Measurements from ENCODE around the gene CPN2. TPM values are rescaled to one million over a fixed set of nuclear protein-coding genes. Genes with fewer than 3 reads are reported as not detected.
A peak's percentile ranks its signal among the peaks of the same experiment; 100 is the strongest.

Gene CPN2
- total RNA-seq, 8 experiments from 2014 or later: 0.08 to 0.47 (median 0.15) TPM; not detected in 3

- peaks cover 24 to 27% of the 10 kb centered on the region in 2 donors for H3K4me1 ChIP-seq (replicated peaks in 1 of 2)
- H3K4me3 ChIP-seq: no peak overlapping the region
- WGBS, 10 experiments: 6 to 50% (median 35%) methylated on average over 2 to 9 of the region's 16 CpGs; no CpG with 5 or more reads in 4 of the 10 experiments
- in situ Hi-C loops (cut with MboI; ENCODE audit: low pct_unique_long_range_greater_than_20kb in 2 of 9, low sequenced_read_pairs in 9 of 9, unreplicated experiment in 9 of 9): loop anchor here in 8 of 9 experiments (10.0 to 25.0 kb wide), 8 partner anchors 168 to 651 kb away; partner anchors contain the start of gene HES1 (in 2 of the 8)
- no peak overlapping the region for H3K27ac ChIP-seq
- peak in 6 of 8 experiments; percentile 10 to 84 (median 76) for ATAC-seq (replicated peaks in 6 of 8)
These were observed 38.3 kb downstream of the CPN2 start for GRCh38 chr3:194312743-194313281.

- Histone ChIP-seq H3K4me1 (replicated peaks in 1 of 2) (peaks cover 24 to 27% of the 10 kb centered on the region in 2 donors), H3K27ac (no peak overlapping the region), H3K4me3 (no peak overlapping the region)
- in situ Hi-C loops (cut with MboI; ENCODE audit: low pct_unique_long_range_greater_than_20kb in 2 of 9, low sequenced_read_pairs in 9 of 9, unreplicated experiment in 9 of 9): loop anchor here in 8 of 9 experiments (10.0 to 25.0 kb wide), 8 partner anchors 167 to 650 kb away; partner anchors contain the start of gene HES1 (in 2 of the 8)
- WGBS, 10 experiments: 23 to 94% (median 68%) methylated on average over 1 to 6 of the region's 7 CpGs; no CpG with 5 or more reads in 2 of the 10 experiments
- ATAC-seq (replicated peaks in 6 of 8): no peak
These were observed 38.9 kb downstream of the CPN2 start for GRCh38 chr3:194312186-194312742.

GRCh38 chr3:194311000-194311399 lies 40.1 kb downstream of the CPN2 start:
- WGBS, 10 experiments: 82 to 100% (median 100%) methylated on average over 2 of the region's 2 CpGs; no CpG with 5 or more reads in 1 of the 10 experiments
- Histone ChIP-seq H3K4me3 (no peak overlapping the region), H3K4me1 (replicated peaks in 1 of 2) (peaks cover 32 to 38% of the 10 kb centered on the region in 2 donors), H3K27ac (no peak overlapping the region)
- in situ Hi-C loops (cut with MboI; ENCODE audit: low pct_unique_long_range_greater_than_20kb in 2 of 9, low sequenced_read_pairs in 9 of 9, unreplicated experiment in 9 of 9): loop anchor here in 8 of 9 experiments (10.0 to 25.0 kb wide), 8 partner anchors 166 to 649 kb away; partner anchors contain the start of gene HES1 (in 2 of the 8)
- no peak for ATAC-seq (replicated peaks in 6 of 8)

- Histone ChIP-seq H3K27ac (no peak overlapping the region), H3K4me3 (no peak overlapping the region), H3K4me1 (replicated peaks in 1 of 2) (peaks cover 36 to 42% of the 10 kb centered on the region in 2 donors)
- WGBS, 10 experiments: 0 to 100% (median 87%) methylated on average over 1 to 6 of the region's 11 CpGs; no CpG with 5 or more reads in 2 of the 10 experiments
- no peak for ATAC-seq (replicated peaks in 6 of 8)
- in situ Hi-C loops (cut with MboI; ENCODE audit: low pct_unique_long_range_greater_than_20kb in 2 of 9, low sequenced_read_pairs in 9 of 9, unreplicated experiment in 9 of 9): loop anchor here in 8 of 9 experiments (10.0 to 25.0 kb wide), 8 partner anchors 165 to 648 kb away; partner anchors contain the start of gene HES1 (in 2 of the 8)
These were observed 40.9 kb downstream of the CPN2 start for GRCh38 chr3:194310060-194310835.

- 45 to 100% (median 70%) methylated on average over 1 to 8 of the region's 8 CpGs for WGBS, 10 experiments
These were observed 42.3 kb downstream of the CPN2 start for GRCh38 chr3:194308601-194309449.

GRCh38 chr3:194307849-194308248 lies 43.3 kb downstream of the CPN2 start:
- H3K27ac ChIP-seq: no peak overlapping the region
- ATAC-seq (replicated peaks in 6 of 8): no peak
- H3K4me3 ChIP-seq: no peak overlapping the region
- H3K4me1 ChIP-seq (replicated peaks in 1 of 2): peaks cover 26 to 30% of the 10 kb centered on the region in 2 donors
- in situ Hi-C loops (cut with MboI; ENCODE audit: low pct_unique_long_range_greater_than_20kb in 2 of 9, low sequenced_read_pairs in 9 of 9, unreplicated experiment in 9 of 9): loop anchor here in 5 of 9 experiments (25.0 kb wide), 5 partner anchors 171 to 646 kb away; partner anchors contain the start of gene HES1 (in 2 of the 5)
- 70 to 100% (median 81%) methylated on average over 1 to 5 of the region's 8 CpGs; no CpG with 5 or more reads in 4 of the 10 experiments for WGBS, 10 experiments

More at GRCh38 chr3:194308601-194309449, 42.3 kb downstream of the CPN2 start:
- Histone ChIP-seq H3K4me1 (replicated peaks in 1 of 2) (peaks cover 32 to 37% of the 10 kb centered on the region in 2 donors), H3K4me3 (no peak overlapping the region), H3K27ac (no peak overlapping the region)
- in situ Hi-C loops (cut with MboI; ENCODE audit: low pct_unique_long_range_greater_than_20kb in 2 of 9, low sequenced_read_pairs in 9 of 9, unreplicated experiment in 9 of 9): loop anchor here in 5 of 9 experiments (25.0 kb wide), 5 partner anchors 172 to 647 kb away; partner anchors contain the start of gene HES1 (in 2 of the 5)
- ATAC-seq (replicated peaks in 6 of 8): no peak

- H3K4me3 ChIP-seq: no peak overlapping the region
- H3K27ac ChIP-seq: no peak overlapping the region
- no peak for ATAC-seq (replicated peaks in 6 of 8)
- H3K4me1 ChIP-seq (replicated peaks in 1 of 2): peaks cover 17 to 24% of the 10 kb centered on the region in 2 donors
- WGBS, 10 experiments: 44 to 93% (median 72%) methylated on average over 2 to 13 of the region's 13 CpGs; no CpG with 5 or more reads in 1 of the 10 experiments
- in situ Hi-C loops (cut with MboI; ENCODE audit: low pct_unique_long_range_greater_than_20kb in 2 of 9, low sequenced_read_pairs in 9 of 9, unreplicated experiment in 9 of 9): loop anchor here in 5 of 9 experiments (25.0 kb wide), 5 partner anchors 170 to 645 kb away; partner anchors contain the start of gene HES1 (in 2 of the 5)
These were observed 44.1 kb downstream of the CPN2 start for GRCh38 chr3:194306771-194307640.

GRCh38 chr3:194306109-194306686 lies 44.9 kb downstream of the CPN2 start:
- in situ Hi-C loops (cut with MboI; ENCODE audit: low pct_unique_long_range_greater_than_20kb in 2 of 9, low sequenced_read_pairs in 9 of 9, unreplicated experiment in 9 of 9): loop anchor here in 5 of 9 experiments (25.0 kb wide), 5 partner anchors 169 to 644 kb away; partner anchors contain the start of gene HES1 (in 2 of the 5)
- peak in 5 of 8 experiments; percentile 35 to 74 (median 65) for ATAC-seq (replicated peaks in 6 of 8)
- 42 to 83% (median 59%) methylated on average over 4 to 7 of the region's 11 CpGs; no CpG with 5 or more reads in 6 of the 10 experiments for WGBS, 10 experiments

GRCh38 chr3:194305356-194306108 lies 45.6 kb downstream of the CPN2 start:
- H3K4me1 ChIP-seq (replicated peaks in 1 of 2): peaks cover 17 to 27% of the 10 kb centered on the region in 2 donors
- H3K4me3 ChIP-seq: no peak overlapping the region
- in situ Hi-C loops (cut with MboI; ENCODE audit: low pct_unique_long_range_greater_than_20kb in 2 of 9, low sequenced_read_pairs in 9 of 9, unreplicated experiment in 9 of 9): loop anchor here in 5 of 9 experiments (25.0 kb wide), 5 partner anchors 168 to 643 kb away; partner anchors contain the start of gene HES1 (in 2 of the 5)
- peak in 2 of 8 experiments; percentile 27 to 35 for ATAC-seq (replicated peaks in 6 of 8)
- WGBS, 10 experiments: 24 to 100% (median 50%) methylated on average over 1 to 7 of the region's 11 CpGs; no CpG with 5 or more reads in 2 of the 10 experiments
- no peak overlapping the region for H3K27ac ChIP-seq

More at GRCh38 chr3:194306109-194306686, 44.9 kb downstream of the CPN2 start:
- Histone ChIP-seq H3K4me3 (no peak overlapping the region), H3K4me1 (replicated peaks in 1 of 2) (peaks cover 17 to 23% of the 10 kb centered on the region in 2 donors), H3K27ac (no peak overlapping the region)
